K562 (cell line): Measurements from ENCODE around the gene TMED7. TPM values are rescaled to one million over a fixed set of nuclear protein-coding genes. Genes with fewer than 3 reads are reported as not detected.
A peak's percentile ranks its signal among the peaks of the same experiment; 100 is the strongest.

Source experiments
- CEBPB ChIP-seq: fragments of 450-650 bp; IDR thresholded peaks from 2 replicates; pipeline ENCODE4 v1.6.1; 2016; ENCODE audit warnings: missing genetic modification characterization, missing compliant biosample characterization
- EGR1 ChIP-seq: fragments of 450-650 bp; conservative IDR thresholded peaks from 2 replicates; pipeline ENCODE4 v1.6.1; 2017; ENCODE audit warnings: mild to moderate bottlenecking
- FOXM1 ChIP-seq, 2 experiments: fragments of 450-650 bp in 1 of 2; sonication (generic) in 1 of 2; formaldehyde crosslinking in 1 of 2; IDR thresholded peaks; 2 replicates each; pipeline versions ENCODE4 v1.6.1 to v1.9.0; 2017 to 2022; ENCODE audit warnings: low read depth in 2 of 2, mild to moderate bottlenecking in 2 of 2, missing genetic modification reagents in 1 of 2, moderate library complexity in 1 of 2
- GABPB1 ChIP-seq: sonication (generic); formaldehyde crosslinking; IDR thresholded peaks from 2 replicates; pipeline ENCODE4 v1.8.0; 2022; ENCODE audit warnings: mild to moderate bottlenecking, missing genetic modification reagents
- GTF2F1 ChIP-seq: IDR thresholded peaks from 2 replicates; pipeline ENCODE4 v1.6.1; 2011; ENCODE audit warnings: low read depth, low read length, improper control_type of control experiment
- NR2C1 ChIP-seq, 2 experiments: fragments of 450-650 bp; IDR thresholded peaks; 2 replicates each; pipeline ENCODE4 v1.6.1; 2017; ENCODE audit warnings: mild to moderate bottlenecking in 2 of 2, antibody characterized with exemption in 1 of 2, inconsistent platforms in 1 of 2, missing compliant biosample characterization in 1 of 2, missing genetic modification characterization in 1 of 2
- RBBP5 ChIP-seq: fragments of 200-600 bp; sonication (generic); IDR thresholded peaks from 2 replicates; pipeline ENCODE4 v1.6.1; 2012; ENCODE audit warnings: borderline replicate concordance, mild to moderate bottlenecking, low read length, control low read depth, inconsistent platforms; ENCODE audit not compliant: insufficient read depth, poor library complexity, severe bottlenecking
- RNF2 ChIP-seq: sonication (generic); IDR thresholded peaks from 2 replicates; pipeline ENCODE4 v1.6.1; 2016
- polyA plus RNA-seq, 8 experiments: library from polyadenylated mRNA; depleted of rRNA in 4 of 8; stranded (reverse) in 5 of 8; unstranded in 3 of 8; fragments of >200 nt; fragmentation: Nextera tagmentation in 2 of 8; fragmentation: Illumina TruSeq in 1 of 8; extraction: Ambion mirVana in 2 of 8; extraction: Trizol in 1 of 8; gene quantifications; 2 replicates each; pipeline versions ENCODE4 v1.2.1 to v1.2.3, GENCODE V29; 2011 to 2014; ENCODE audit warnings: inconsistent platforms in 1 of 8, missing spikeins in 1 of 8
- total RNA-seq, 7 experiments: library from RNA; depleted of rRNA in 6 of 7; stranded (reverse); fragments of >200 nt in 6 of 7; fragmentation: Illumina TruSeq in 2 of 7; extraction: Trizol in 2 of 7; gene quantifications; 2 replicates each; pipeline versions ENCODE4 v1.2.1 to v1.2.3, GENCODE V29; 2011 to 2021; ENCODE audit warnings: low replicate concordance in 1 of 7
- TF ChIP-seq, protein P1 (sequence below): fragments of 250-450 bp; sonication (Bioruptor Pico); IDR thresholded peaks from 2 replicates; pipeline ENCODE4 v1.5.0; 2020; ENCODE audit warnings: mild to moderate bottlenecking
- TF ChIP-seq, protein P2 (sequence below): fragments of 450-650 bp; formaldehyde crosslinking; IDR thresholded peaks from 2 replicates; pipeline ENCODE4 v1.4.0; 2020; ENCODE audit warnings: mild to moderate bottlenecking, moderate library complexity

Gene TMED7
- total and polyA plus RNA-seq, 9 of the 15 experiments (the other 6 are each of a cell fraction or from before 2014, with no cell fraction given): 15.9 to 93.4 (median 41.7) TPM

DNA sequence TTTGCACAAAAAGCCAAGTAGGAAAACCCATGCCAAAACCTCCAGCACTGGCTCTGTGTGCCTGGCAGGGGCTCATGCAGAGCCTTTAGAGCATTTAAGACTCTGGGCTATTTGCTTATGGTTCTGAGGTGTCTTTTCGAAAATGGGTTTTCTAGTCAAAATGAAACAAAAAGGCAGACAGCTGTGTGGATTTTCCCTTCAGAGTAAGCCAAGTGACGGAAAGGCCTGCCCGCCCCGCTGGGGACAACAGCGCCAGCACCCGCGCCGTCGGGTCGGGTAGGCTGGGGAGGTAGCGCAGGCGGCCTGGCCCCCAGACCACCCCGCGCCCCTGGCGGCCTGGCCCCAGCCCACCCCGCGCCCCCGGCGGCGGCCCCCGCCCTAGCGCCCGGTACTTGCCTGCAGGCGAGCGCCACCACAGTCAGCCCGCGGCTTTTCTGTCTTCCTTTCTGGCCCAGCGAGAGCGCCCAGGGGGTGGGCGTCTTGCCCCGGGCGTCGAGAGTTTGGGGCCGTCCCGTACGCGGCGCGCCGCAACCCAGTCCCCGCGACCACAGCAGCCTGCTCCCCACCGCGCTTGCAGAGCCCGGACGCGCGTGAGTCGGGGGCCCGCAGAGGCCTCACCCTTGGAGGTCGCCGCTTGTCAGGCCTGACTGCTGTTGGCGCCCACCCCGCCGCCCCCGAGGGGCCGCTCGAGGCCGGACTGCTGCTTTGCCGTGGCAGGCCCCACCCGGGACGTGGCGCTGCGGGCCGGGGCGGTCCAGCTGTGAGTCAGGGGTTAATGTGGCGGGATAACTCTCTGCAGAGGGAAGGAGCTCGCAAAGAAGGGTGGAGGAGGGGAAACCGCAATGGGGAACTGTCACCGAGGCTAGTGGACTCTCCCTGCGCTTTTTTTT, 23.9 kb downstream of the TMED7 start, which contains the start of gene TICAM2 (continued):
- TF ChIP-seq, protein P1, sequence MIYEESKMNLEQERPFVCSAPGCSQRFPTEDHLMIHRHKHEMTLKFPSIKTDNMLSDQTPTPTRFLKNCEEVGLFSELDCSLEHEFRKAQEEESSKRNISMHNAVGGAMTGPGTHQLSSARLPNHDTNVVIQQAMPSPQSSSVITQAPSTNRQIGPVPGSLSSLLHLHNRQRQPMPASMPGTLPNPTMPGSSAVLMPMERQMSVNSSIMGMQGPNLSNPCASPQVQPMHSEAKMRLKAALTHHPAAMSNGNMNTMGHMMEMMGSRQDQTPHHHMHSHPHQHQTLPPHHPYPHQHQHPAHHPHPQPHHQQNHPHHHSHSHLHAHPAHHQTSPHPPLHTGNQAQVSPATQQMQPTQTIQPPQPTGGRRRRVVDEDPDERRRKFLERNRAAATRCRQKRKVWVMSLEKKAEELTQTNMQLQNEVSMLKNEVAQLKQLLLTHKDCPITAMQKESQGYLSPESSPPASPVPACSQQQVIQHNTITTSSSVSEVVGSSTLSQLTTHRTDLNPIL (CRISPR knock-in tag): no peak
- TF ChIP-seq FOXM1 (IDR thresholded peaks at IDR 0.05; ENCODE audit: low read depth) (no peak), FOXM1 (CRISPR knock-in tag; IDR thresholded peaks at IDR 0.05; ENCODE audit: low read depth) (no peak), RBBP5 (peak; percentile 56), GTF2F1 (no peak), RNF2 (peak; percentile 33; the same call in 1 of the 2 replicates), GABPB1 (CRISPR knock-in tag) (no peak), NR2C1 (IDR thresholded peaks at IDR 0.05) (no peak), NR2C1 (tag; IDR thresholded peaks at IDR 0.05) (no peak), EGR1 (0 out of 2 replicates have a peak, but pooled peaks have one; percentile 12), CEBPB (tag) (no peak)
- TF ChIP-seq, protein P2, sequence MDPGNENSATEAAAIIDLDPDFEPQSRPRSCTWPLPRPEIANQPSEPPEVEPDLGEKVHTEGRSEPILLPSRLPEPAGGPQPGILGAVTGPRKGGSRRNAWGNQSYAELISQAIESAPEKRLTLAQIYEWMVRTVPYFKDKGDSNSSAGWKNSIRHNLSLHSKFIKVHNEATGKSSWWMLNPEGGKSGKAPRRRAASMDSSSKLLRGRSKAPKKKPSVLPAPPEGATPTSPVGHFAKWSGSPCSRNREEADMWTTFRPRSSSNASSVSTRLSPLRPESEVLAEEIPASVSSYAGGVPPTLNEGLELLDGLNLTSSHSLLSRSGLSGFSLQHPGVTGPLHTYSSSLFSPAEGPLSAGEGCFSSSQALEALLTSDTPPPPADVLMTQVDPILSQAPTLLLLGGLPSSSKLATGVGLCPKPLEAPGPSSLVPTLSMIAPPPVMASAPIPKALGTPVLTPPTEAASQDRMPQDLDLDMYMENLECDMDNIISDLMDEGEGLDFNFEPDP (CRISPR knock-in tag): no peak
